Hematopoietic multipotent progenitor cell treated with erythropoietin and hydrocortisone succinate and interleukin-3 and kit ligand, for 4 days (in vitro differentiated cells): ENCODE measurements around the gene DPEP2NB.
"Not testable (repeated sequence)": the region's sequence is repeated elsewhere in the genome, so short reads cannot be mapped to it uniquely, and the experiment has no call there.

Source experiments
- DNase-seq: peaks from one replicate; pipeline ENCODE4 v3.0.0-alpha.2; 2015

The DPEP2NB gene

DNA sequence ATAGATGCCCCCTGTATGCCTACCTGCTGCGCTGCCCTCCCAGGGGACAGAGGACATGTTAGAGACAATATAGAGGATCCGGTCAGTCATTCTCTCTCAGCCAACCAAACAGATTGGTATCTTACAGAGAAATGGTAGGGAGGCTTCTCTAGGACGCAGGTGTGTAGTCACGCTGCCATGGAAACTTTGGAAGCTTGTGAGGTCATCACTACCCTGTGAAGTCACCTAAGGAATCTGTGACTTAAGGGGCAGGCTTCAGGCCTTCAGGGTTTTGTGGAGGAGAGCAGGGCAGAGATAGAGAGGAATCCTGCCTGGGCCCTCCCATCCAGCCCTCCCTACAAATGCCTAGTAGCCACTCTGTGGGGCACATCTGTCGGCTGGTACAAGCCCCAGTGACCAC is at the start of gene DPEP2NB:
Gene DPEP2NB (minus strand): TSS at position 231 of the 400 bp plus-strand sequence. CDS start 141 bp downstream, at position 90.
- DNase-seq = no peak

DNA sequence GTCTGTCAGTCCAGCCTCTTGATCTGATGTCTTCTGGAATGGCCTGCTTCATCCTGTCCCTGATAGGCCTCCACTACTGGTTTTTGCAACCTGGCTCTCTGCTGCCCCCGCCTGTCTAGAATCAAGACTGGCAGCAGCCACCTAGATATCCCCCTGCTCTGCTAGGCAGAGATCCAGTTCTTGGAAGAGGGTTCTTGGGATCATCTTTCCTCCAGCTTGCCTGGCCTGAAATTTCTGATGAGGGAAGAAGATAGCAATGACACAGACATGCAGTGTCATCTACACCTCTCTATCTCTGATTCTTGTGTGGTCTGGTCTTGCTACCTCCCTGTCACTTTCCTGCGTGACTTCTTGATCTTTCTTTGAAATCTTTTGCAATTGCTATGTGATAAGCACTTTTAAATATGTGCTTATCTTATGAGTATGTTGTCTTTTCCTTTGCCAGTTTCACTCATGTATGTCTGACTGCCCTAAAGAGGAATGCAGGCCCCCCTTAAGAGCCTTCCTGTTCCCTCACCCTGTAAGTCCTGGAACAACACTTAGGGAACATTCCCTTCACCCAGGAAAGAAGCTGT is 49.2 kb upstream of the DPEP2NB start:
- DNase-seq = peak; percentile 89

DNA sequence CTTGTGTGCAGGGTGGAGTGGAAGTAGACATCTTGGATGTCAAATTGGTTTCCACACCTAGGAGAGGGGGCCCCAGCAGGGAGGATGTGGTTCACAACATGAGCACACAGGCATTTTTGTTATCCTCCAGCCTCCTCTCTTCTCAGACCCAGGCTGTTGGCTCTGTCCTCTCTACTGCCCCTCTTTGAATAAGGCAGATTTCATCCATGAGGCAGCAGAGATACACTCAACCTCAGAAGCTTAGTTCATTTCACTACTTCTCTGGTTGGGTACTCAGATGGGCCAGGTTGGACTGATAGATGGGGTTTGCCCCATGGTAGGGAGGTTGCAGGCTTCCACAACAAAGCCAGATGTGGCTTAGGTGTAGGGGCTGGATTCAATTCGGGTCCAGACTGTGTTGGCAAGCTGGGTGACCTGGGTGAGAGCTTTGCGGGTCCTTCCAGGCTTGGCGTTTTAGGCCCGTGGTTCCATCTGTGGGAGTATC is 47.2 kb upstream of the DPEP2NB start:
- no peak for DNase-seq

DNA sequence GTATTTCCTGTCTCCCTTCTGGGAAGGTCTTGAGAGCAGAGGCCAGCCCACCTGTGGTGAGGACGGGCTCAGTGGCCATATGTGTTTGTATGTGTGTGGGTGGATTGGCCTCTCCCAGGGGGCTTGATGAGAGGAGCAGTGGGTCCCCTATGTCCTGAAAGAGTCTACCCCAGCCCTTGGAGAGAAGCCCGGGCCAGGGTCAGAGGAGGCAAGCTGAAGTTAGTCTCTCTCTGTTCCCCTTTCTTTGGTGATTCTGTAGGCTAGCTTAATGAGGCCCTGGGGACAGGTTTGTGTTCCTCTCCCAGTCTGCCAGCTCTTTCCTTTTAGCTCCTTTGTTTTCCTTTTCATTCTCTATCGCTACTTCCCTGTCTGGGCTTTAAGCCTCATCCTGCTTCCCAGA is 45.7 kb upstream of the DPEP2NB start:
- no peak for DNase-seq

DNA sequence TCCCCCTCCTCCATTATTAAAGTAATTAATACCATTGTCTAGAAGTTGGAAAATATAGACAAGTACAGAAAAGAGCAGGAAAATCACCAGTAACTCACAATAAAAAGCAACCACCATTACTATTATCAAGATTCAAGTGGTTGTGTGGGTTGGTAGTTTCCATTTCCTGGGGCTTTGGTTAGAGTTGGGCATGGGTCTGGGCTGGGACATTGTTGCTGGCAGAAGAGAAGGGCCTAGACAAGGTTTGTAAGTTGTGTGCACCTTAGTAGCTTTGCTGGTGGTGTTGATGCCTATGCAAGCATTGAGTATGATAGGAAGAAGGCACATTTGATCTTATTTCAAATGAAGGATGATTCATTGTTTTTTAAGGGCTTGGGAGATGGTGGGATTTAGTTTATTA is 44.1 kb upstream of the DPEP2NB start:
- no peak for DNase-seq

DNA sequence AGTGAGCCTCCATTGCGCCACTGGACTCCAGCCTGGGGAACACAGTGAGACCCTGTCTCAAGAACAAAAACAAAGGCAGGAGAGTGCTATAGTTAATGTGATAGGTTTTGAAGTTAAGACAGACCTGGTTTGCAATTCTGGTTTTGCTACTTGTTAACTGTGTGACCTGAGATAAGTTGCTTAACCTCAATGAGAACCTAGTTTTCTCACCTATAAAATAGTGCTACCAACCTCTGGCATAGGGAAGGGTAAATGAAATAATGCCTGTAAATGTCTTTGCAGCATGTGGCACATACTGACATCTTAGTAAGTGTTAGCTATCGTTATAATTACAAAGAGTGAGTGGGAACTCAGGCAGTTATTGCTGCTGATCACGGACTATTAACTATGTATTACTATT is 39.7 kb upstream of the DPEP2NB start:
- no peak for DNase-seq

DNA sequence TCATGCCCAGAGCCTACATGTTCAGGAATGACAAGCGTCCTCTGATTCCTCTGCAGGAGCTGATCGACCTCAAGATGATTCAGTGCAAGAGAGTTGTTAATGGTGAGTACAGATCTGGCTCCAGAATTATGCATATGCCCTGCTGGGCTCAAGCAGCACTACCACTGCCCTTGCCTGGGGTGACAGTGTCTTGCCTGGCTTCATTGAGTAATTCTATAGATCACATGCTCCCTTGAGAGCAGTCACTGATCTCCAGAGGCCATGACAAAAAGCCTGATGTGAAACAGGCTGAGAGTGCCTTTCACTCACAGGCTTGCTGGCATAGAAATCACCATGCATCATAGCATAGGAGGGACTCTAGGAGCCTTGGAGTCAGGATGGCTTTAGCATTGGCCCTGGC is 33.7 kb upstream of the DPEP2NB start:
- DNase-seq = no peak

GRCh38 chr16:68047987-68048386 is 32.3 kb upstream of the DPEP2NB start:
- DNase-seq = no peak

DNA sequence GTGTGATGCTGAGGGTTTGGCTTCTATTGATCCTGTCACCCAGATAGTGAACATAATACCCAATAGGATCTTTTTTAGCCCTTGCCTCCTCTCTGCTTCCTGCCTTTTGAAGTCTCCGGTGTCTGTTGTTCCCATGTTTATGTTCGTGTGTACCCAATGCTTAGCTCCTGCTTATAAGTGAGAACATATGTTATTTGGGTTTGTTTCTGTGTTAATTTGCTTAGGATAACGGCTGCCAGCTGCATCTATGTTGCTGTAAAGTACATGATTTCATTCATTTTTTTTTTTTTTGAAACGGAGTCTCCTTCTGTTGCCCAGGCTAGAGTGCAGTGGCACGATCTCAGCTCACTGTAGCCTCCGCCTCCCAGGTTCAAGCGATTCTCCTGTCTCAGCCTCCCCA is 30.4 kb upstream of the DPEP2NB start:
- no peak for DNase-seq

DNA sequence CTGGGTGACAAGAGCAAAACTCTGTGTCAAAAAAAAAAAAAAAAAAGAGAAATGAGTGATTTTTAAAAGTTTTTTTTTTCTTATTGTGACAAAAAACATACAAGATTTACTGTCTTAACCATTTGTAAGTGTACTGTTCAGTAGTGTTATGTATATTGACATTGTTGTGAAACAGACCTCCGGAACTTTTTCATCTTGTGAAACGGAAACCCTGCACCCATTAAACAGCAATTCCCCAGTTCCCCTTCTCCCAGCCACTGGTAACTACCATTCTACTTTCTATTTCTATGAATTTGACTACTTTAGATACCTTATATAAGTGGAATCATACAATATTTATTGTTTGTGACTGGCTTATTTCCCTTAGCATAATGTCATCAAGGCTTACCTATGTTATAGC is 26.1 kb upstream of the DPEP2NB start:
- DNase-seq = peak; percentile 24

GRCh38 chr16:68040506-68041288 is 25.0 kb upstream of the DPEP2NB start:
- DNase-seq = peak; percentile 91

DNA sequence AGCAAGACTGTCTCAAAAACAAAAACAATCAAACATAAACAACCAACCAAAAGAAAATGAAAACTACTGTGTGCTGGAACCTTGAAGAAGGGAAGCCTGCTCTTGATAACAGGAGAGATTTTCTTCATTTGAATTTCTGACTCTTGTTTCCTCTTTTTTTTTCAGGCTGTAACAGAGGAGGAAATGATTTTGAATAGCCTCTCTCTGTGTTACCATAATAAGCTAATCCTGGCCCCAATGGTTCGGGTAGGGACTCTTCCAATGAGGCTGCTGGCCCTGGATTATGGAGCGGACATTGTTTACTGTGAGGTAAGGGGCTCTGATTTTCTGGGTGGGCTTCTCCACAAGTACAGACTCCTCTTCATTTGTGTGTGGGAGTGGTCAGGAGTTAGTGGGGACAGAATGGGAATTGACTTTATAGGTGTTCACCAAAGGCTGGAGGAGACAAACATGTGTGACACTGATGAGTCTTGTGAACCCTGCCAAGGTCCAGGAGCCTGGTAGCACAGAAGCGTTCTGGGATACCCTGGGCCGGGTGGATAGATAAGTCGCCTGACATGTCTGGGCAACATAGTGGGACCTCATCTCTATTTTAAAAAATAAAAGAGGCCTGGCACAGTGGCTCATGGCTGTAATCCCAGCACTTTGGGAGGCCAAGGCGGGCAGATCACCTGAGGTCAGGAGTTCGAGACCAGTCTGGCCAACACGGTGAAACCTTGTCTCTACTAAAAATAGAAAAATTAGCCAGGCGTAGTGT is 22.3 kb upstream of the DPEP2NB start:
- peak; percentile 45 for DNase-seq

GRCh38 chr16:68035227-68035626 is 19.5 kb upstream of the DPEP2NB start:
- no peak for DNase-seq

DNA sequence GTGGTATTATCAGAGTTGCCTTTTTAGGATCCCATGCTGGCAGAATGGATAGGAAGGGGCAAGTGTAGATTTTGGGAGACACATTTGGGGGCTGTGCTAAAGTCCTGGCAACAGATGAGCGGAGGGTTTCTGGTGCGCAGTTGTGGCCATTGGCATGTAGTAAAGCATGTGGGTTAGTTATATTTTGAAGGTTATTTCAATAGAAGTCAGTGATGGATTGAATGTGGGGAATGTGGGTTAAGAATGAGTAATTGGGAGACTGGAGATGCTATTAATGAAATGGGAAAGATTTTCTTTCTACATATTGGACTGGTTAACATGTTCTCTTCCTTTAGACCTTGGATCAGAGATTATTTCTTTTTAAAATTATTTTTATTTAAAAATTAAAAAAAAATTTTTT is 17.4 kb upstream of the DPEP2NB start:
- DNase-seq = no peak

DNA sequence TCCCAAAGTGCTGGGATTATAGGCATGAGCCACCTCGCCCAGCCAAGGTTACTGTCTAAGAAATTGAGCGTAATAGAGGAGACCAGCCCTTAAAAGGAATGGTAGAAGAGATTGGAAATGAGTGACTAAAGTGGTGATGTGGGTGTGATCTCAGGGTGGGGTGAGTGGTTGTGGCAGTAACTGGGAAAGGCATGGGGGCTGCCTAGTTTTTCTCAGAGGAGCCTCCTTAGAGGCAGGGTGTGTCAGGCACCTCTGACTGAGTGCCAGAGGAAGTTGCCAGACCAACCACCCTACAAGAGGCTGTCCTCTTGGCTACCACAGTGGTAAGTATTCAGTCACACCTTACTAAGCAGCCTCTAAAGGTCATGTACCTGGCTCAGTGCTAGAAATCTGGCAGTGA is 16.2 kb upstream of the DPEP2NB start:
- peak; percentile 38 for DNase-seq

GRCh38 chr16:68030108-68030507 is 14.4 kb upstream of the DPEP2NB start:
- DNase-seq = not testable (repeated sequence)

DNA sequence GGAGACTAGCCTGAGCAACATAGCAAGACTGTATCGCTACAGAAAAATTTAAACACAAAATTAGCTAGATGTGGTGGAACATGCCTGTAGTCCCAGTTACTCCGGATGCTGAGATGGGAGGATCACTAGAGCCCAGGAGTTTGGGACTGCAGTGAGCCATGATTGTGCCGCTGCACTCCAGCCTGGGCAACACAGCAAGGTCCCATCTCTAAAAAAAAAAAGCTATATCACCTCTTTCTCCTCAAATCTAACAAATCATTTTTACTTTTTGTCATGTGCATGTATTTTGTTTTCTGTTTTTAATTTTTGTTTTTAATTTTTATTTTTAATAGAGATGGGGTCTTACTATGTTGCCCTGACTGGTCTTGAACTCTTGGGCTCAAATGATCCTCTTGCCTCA is 13.3 kb upstream of the DPEP2NB start:
- no peak for DNase-seq

GRCh38 chr16:68022728-68023537 is 7.2 kb upstream of the DPEP2NB start, which contains the start of the genes DDX28 and DUS2:
Gene DDX28, minus strand, starts transcription at chr16:68023232. Its CDS starts 30 bp downstream, at chr16:68023202.
Gene DUS2, plus strand, starts transcription at chr16:68023284. Its CDS starts 14,740 bp downstream, at chr16:68038024.
- peak; percentile 95 for DNase-seq

GRCh38 chr16:68022278-68022727 is 6.6 kb upstream of the DPEP2NB start:
- no peak for DNase-seq

DNA sequence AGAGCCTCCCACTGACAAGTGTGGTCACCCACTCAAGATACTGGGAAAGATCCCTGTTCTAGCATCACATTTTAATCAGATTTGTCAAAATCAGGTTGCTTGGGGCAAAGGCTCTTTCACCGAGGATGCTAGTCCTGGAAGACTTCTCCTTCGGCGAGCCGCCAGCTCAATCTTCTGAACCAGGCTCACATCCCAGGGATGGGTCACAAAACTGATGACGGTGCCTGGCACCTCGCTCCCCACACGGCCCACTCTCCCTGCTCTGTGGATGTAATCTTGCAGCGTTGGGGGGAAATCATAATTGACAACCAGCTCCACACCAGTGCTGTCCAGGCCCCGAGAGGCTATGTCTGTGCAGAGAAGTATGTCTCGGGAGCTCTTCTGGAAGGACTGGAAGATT is 5.8 kb upstream of the DPEP2NB start:
- DNase-seq = no peak

- no peak for DNase-seq
These were observed 3.5 kb upstream of the DPEP2NB start for GRCh38 chr16:68019167-68019680.

DNA sequence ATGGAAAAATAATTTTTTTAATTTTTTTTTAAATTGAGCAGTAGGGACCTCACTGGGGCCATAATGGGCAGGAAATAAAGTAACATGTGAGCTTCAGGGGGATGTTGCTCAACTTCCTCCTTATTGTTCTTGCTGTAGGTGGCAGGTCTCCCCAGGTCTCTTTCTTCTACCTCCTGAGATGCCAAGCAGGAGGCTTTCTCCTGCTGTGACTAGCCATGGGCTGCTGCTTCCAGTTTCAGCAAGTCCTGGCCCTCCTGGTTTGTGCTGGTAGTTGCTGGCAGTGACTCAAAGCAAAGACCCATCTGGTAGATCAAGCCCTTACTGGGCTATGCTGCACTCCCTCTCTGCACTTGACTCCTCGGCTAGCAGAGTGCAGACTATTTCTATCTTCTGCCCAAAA is 2.3 kb downstream of the DPEP2NB start:
- peak; percentile 67 for DNase-seq
